Measurements from ENCODE around the gene COPS7A.
"Not testable (repeated sequence)": the region's sequence is repeated elsewhere in the genome, so short reads cannot be mapped to it uniquely, and the experiment has no call there.

The COPS7A gene

GRCh38 chr12:6701078-6701768, 22.6 kb upstream of the COPS7A start:
- DNase-seq (ENCODE audit: low spot score), result no peak

- no peak for DNase-seq (ENCODE audit: low spot score)
These were observed 20.2 kb upstream of the COPS7A start for GRCh38 chr12:6703631-6704030.

- not testable (repeated sequence) for DNase-seq (ENCODE audit: low spot score)
These were observed 15.5 kb upstream of the COPS7A start for GRCh38 chr12:6708351-6708750.

GRCh38 chr12:6708960-6709394, 14.9 kb upstream of the COPS7A start:
- no peak for DNase-seq (ENCODE audit: low spot score)

- not testable (repeated sequence) for DNase-seq (ENCODE audit: low spot score)
These were observed 7.6 kb upstream of the COPS7A start for GRCh38 chr12:6716031-6716873.

GRCh38 chr12:6716874-6717437, 6.9 kb upstream of the COPS7A start:
- DNase-seq (ENCODE audit: low spot score), result no peak

- DNase-seq (ENCODE audit: low spot score), result no peak
These were observed 983 bp upstream of the COPS7A start for GRCh38 chr12:6722863-6723262.

GRCh38 chr12:6724409-6724797, 557 bp downstream of the COPS7A start:
- DNase-seq (ENCODE audit: low spot score), result no peak

- DNase-seq (ENCODE audit: low spot score), result no peak
These were observed 1.5 kb downstream of the COPS7A start for GRCh38 chr12:6725350-6725749.

GRCh38 chr12:6729186-6729585, 5.3 kb downstream of the COPS7A start:
- DNase-seq (ENCODE audit: low spot score), result no peak

GRCh38 chr12:6730169-6730568, 6.3 kb downstream of the COPS7A start:
- no peak for DNase-seq (ENCODE audit: low spot score)

GRCh38 chr12:6734506-6735387, 10.9 kb downstream of the COPS7A start:
- DNase-seq (ENCODE audit: low spot score), result peak; percentile 86

- DNase-seq (ENCODE audit: low spot score), result peak; percentile 89
These were observed 11.8 kb downstream of the COPS7A start for GRCh38 chr12:6735448-6736191.

- no peak for DNase-seq (ENCODE audit: low spot score)
These were observed 12.9 kb downstream of the COPS7A start for GRCh38 chr12:6736754-6737153.

- DNase-seq (ENCODE audit: low spot score), result not testable (repeated sequence)
These were observed 18.2 kb downstream of the COPS7A start for GRCh38 chr12:6742080-6742479.

GRCh38 chr12:6742834-6743233, 19.0 kb downstream of the COPS7A start:
- DNase-seq (ENCODE audit: low spot score), result no peak

- not testable (repeated sequence) for DNase-seq (ENCODE audit: low spot score)
These were observed 19.5 kb downstream of the COPS7A start for GRCh38 chr12:6743300-6743699.

GRCh38 chr12:6745741-6746525, 22.1 kb downstream of the COPS7A start:
- no peak for DNase-seq (ENCODE audit: low spot score)

- DNase-seq (ENCODE audit: low spot score), result no peak
These were observed 23.4 kb downstream of the COPS7A start for GRCh38 chr12:6747216-6747615.

- DNase-seq (ENCODE audit: low spot score), result no peak
These were observed 24.9 kb downstream of the COPS7A start for GRCh38 chr12:6748761-6749160.

All from cerebellar cortex (tissue), 1 donor.